Heart right ventricle (tissue), 16 donors: ENCODE measurements around the gene EWSR1. TPM values are rescaled to one million over a fixed set of nuclear protein-coding genes. Genes with fewer than 3 reads are reported as not detected.
A peak's percentile ranks its signal among the peaks of the same experiment; 100 is the strongest.

Source experiments
- ATAC-seq, 8 donors: fragments of 200-7000 bp; cut with Tn5 transposase; one replicate each; pipeline ENCODE4 v1.9.1; 2020; ENCODE audit warnings: mild to moderate bottlenecking in 8 of 8, moderate library complexity in 8 of 8, moderate number of reproducible peaks in 1 of 8
- DNase-seq, 2 donors: peaks; one replicate each; pipeline ENCODE4 v3.0.0-alpha.2; 2020
- H3K27ac ChIP-seq, 10 donors: fragments of 200-600 bp; sonication (generic) in 2 of 10; one replicate each; pipeline versions ENCODE4 v1.5.0 to v1.8.0; 2020 to 2022; ENCODE audit warnings: mild to moderate bottlenecking in 3 of 10
- H3K27me3 ChIP-seq, 7 donors: fragments of 200-600 bp; one replicate each; pipeline ENCODE4 v1.8.0; 2021 to 2022; ENCODE audit warnings: mild to moderate bottlenecking in 2 of 7
- H3K36me3 ChIP-seq, 9 donors: fragments of 200-600 bp; sonication (generic) in 1 of 9; one replicate each; pipeline versions ENCODE4 v1.5.0 to v1.8.0; 2020 to 2022; ENCODE audit warnings: mild to moderate bottlenecking in 2 of 9
- H3K4me1 ChIP-seq, 9 donors: fragments of 200-600 bp; sonication (generic) in 1 of 9; one replicate each; pipeline versions ENCODE4 v1.5.0 to v1.8.0; 2020 to 2022; ENCODE audit warnings: mild to moderate bottlenecking in 4 of 9
- H3K4me3 ChIP-seq, 10 donors: fragments of 200-600 bp; sonication (generic) in 2 of 10; one replicate each; pipeline versions ENCODE4 v1.5.0 to v1.8.0; 2020 to 2022; ENCODE audit warnings: mild to moderate bottlenecking in 7 of 10, moderate library complexity in 2 of 10
- H3K9me3 ChIP-seq, 11 donors: fragments of 200-600 bp in 10 of 11; sonication (generic) in 2 of 11; one replicate each; pipeline versions ENCODE4 v1.5.0 to v1.8.0; 2013 to 2022; ENCODE audit warnings: mild to moderate bottlenecking in 2 of 11, control low read depth in 1 of 11, moderate library complexity in 1 of 11
- CTCF ChIP-seq, 9 donors: fragments of 200-600 bp; sonication (generic) in 2 of 9; IDR thresholded peaks; one replicate each; pipeline versions ENCODE4 v1.5.0 to v1.8.0; 2021 to 2022; ENCODE audit warnings: antibody characterized with exemption in 9 of 9, mild to moderate bottlenecking in 5 of 9, moderate library complexity in 1 of 9
- WGBS, 2 donors: extraction: QIAGEN DNeasy Blood & Tissue Kit; methylation state at CpG; one replicate each; pipeline ENCODE4 v1.1.7; 2013; ENCODE audit warnings: inconsistent platforms in 1 of 2; 5-methylcytosine and 5-hydroxymethylcytosine counted together
- intact Hi-C, 10 donors: fragments of 100-400 bp; cut with DNase I; formaldehyde crosslinking; loops; one replicate each; pipeline versions ENCODE4 v1.11.1 to v1.14.2; 2022
- polyA plus RNA-seq, 2 donors: library from polyadenylated mRNA; stranded (reverse); fragments of 200-250 nt; gene quantifications; one replicate each; pipeline ENCODE4 v1.2.3, GENCODE V29; 2013
- total RNA-seq, 10 donors: library from RNA; stranded (reverse); fragmentation: NEBNext Ultra II Directional in 3 of 10; extraction: Animal tissue kit (Norgen Biotek cat#: 25700) in 3 of 10; gene quantifications; one replicate each; pipeline versions ENCODE4 v1.2.1 to v1.2.4, GENCODE V29; 2021 to 2023
- donor health status: Arrhythmogenic right ventricular cardiomyopathy.
- donor health status: ischemic (EF 13 %, LVEDD 7.1; RV severe dilation, severe dysfunction).
- donor health status: healthy with polysubstance abuse.
- donor health status: DM: no; HTN: yes; CAD: no.
- donor health status: DM: no; HTN: no; CAD: no.
- donor health status: ischemic (EF 25% LVEDD 6.9; RV normal size, moderate dysfunction).
- donor health status: ischemic (EF 25% LVEDD 5.7; RV mildly dilated, moderate dysfunction).
- donor health status: healthy.
- donor health status: DM: yes; HTN: yes; CAD: no.
- donor health status: Ischemic cardiomyopathy.
- donor health status: ischemic (EF 35%, LVEDD 5.7; RV mildly dilated, moderate dysfunction).
- donor health status: nonischemic (EF 11% LVEDD 7.7; RV severe dilation, severe dysfunction).
- donor health status: DM: yes; HTN: yes; CAD: no.
- donor health status: PGD.
- donor health status: ischemic (EF 29% LVEDD 5.4; RV normal size, mild dysfunction).
- donor health status: nonischemic (EF 23%, LVEDD 6.1; RV moderate dilation, normal function).

Gene EWSR1
- total and polyA plus RNA-seq, 12 donors, result 105 to 153 (median 137) TPM

DNA sequence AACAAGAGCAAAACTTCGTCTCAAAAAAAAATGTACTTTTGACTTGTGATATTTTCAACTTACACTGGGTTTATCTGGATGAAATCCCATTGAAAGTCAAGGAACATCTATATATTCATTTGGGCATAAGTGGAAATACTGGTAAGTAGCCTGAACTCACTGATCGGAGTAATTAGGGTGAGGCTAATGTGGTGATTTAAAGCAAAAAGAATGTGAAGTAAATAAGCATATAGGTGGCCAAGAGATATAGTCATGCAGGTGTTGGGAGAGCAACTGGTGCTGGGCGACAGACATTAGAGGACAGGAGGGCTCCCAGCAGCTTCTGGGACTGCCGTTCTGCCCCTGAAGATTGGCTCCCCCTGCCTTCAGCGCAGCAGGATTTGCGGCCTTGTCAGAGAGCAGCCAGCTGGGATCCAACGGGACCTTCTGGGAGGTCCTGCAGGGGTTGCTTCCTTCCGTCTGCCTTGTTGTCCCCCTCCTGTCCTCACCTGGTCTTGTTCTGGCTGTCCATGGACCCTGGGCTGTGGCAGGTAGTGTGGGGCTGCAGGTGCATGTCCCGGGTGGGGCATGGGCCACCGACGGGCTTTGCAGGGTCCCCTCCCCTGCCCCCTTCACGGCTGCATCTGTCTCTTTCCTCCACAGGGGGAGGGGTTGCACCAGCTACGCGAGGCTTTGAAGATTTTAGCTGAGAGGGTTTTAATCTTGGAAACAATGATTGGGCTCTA, 14.3 kb upstream of the EWSR1 start:
- H3K4me1 ChIP-seq, result no peaks in the 10 kb centered on the region
- H3K36me3 ChIP-seq, result no peaks in the 10 kb centered on the region
- H3K27me3 ChIP-seq, result no peaks in the 10 kb centered on the region
- H3K27ac ChIP-seq, result no peak overlapping the region
- intact Hi-C loops, result loop anchor here in 2 of 10 donors (10.0 kb wide), 3 partner anchors 149 to 529 kb away; no protein-coding TSS in a partner anchor
- H3K4me3 ChIP-seq, result no peak overlapping the region
- ATAC-seq (no peak), DNase-seq (no peak)
- TF ChIP-seq CTCF (IDR thresholded peaks at IDR 0.05), result no peak
- 74% methylated on average over 14 of the region's 14 CpGs for WGBS, 2 donors
- H3K9me3 ChIP-seq, result no peaks in the 10 kb centered on the region

GRCh38 chr22:29254286-29254660, 13.8 kb upstream of the EWSR1 start:
- H3K36me3 ChIP-seq, result peaks cover 0 to 4% (median 0%) of the 10 kb centered on the region in 9 donors
- H3K27me3 ChIP-seq, result no peaks in the 10 kb centered on the region
- no peak overlapping the region for H3K4me3 ChIP-seq
- no peak overlapping the region for H3K27ac ChIP-seq
- no peaks in the 10 kb centered on the region for H3K4me1 ChIP-seq
- DNase-seq, result no peak
- intact Hi-C loops, result loop anchor here in 2 of 10 donors (10.0 kb wide), 3 partner anchors 149 to 529 kb away; no protein-coding TSS in a partner anchor
- 57 to 75% methylated on average over 4 of the region's 4 CpGs for WGBS, 2 donors
- peak in 1 of 8 donors; percentile 7 for ATAC-seq
- no peaks in the 10 kb centered on the region for H3K9me3 ChIP-seq
- TF ChIP-seq CTCF (IDR thresholded peaks at IDR 0.05), result no peak

DNA sequence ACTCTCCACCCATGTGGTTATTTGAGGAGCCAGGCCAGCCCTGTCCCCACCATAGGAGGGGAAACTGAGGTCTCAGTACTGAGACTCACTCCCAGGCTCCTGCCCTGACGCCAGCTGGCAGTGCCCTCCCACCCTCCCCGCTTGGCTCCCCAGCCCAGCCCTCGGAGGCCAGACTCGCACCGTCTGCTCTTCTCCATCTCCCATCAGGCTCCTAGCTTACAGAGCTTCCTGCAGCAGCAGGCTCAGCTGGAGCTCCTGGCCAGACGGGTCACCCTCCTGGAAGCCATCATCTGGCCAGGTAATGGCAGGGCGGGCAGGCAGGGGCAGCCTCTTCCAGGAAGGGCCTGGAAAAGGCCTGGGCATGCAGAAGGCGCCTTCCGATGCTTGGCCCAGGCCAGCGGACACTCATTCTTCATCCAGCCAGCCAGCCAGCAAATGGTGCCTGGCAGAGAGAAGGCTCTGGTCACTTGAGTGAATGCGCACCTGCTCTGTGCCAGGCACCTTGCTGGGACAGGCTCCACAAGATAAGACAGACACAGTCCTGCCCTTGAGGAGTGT, 12.9 kb upstream of the EWSR1 start:
- H3K9me3 ChIP-seq, result no peaks in the 10 kb centered on the region

More for the DNA sequence above, 12.9 kb upstream of the EWSR1 start:
- no peak overlapping the region for H3K4me3 ChIP-seq
- TF ChIP-seq CTCF (IDR thresholded peaks at IDR 0.05), result no peak
- 97 to 99% methylated on average over 11 of the region's 11 CpGs for WGBS, 2 donors
- ATAC-seq, result no peak
- intact Hi-C loops, result loop anchor here in 2 of 10 donors (10.0 kb wide), 3 partner anchors 150 to 530 kb away; no protein-coding TSS in a partner anchor
- H3K4me1 ChIP-seq, result no peaks in the 10 kb centered on the region
- no peaks in the 10 kb centered on the region for H3K27me3 ChIP-seq
- DNase-seq, result no peak
- H3K27ac ChIP-seq, result no peak overlapping the region
- H3K36me3 ChIP-seq, result peaks cover 0 to 13% (median 0%) of the 10 kb centered on the region in 9 donors
